Measurements from ENCODE around the gene TOGARAM2.
"Not testable (repeated sequence)": the region's sequence is repeated elsewhere in the genome, so short reads cannot be mapped to it uniquely, and the experiment has no call there.

TOGARAM2 gene

GRCh38 chr2:28975671-28976070, 5.4 kb upstream of the TOGARAM2 start:
- H3K27ac ChIP-seq = peak overlapping the region; percentile 26
- DNase-seq (ENCODE audit: low read depth, low spot score) = no peak

GRCh38 chr2:28976584-28976983, 4.5 kb upstream of the TOGARAM2 start:
- peak; percentile 31 for DNase-seq (ENCODE audit: low read depth, low spot score)
- H3K27ac ChIP-seq = peak overlapping the region; percentile 26

GRCh38 chr2:28977176-28977875, 3.8 kb upstream of the TOGARAM2 start:
- H3K27ac ChIP-seq = peak overlapping the region; percentile 2
- DNase-seq (ENCODE audit: low read depth, low spot score) = no peak

GRCh38 chr2:28978001-28978400, 3.1 kb upstream of the TOGARAM2 start:
- not testable (repeated sequence) for DNase-seq (ENCODE audit: low read depth, low spot score); H3K27ac ChIP-seq

GRCh38 chr2:28978606-28979005, 2.5 kb upstream of the TOGARAM2 start:
- no peak overlapping the region for H3K27ac ChIP-seq
- no peak for DNase-seq (ENCODE audit: low read depth, low spot score)

GRCh38 chr2:28979041-28979440, 2.1 kb upstream of the TOGARAM2 start:
- no peak for DNase-seq (ENCODE audit: low read depth, low spot score)
- no peak overlapping the region for H3K27ac ChIP-seq

- H3K27ac ChIP-seq = no peak overlapping the region
- no peak for DNase-seq (ENCODE audit: low read depth, low spot score)
Measured at GRCh38 chr2:28979576-28980366, 1.3 kb upstream of the TOGARAM2 start.

- no peak overlapping the region for H3K27ac ChIP-seq
- no peak for DNase-seq (ENCODE audit: low read depth, low spot score)
Measured at GRCh38 chr2:28980368-28981015, 606 bp upstream of the TOGARAM2 start.

GRCh38 chr2:28981620-28982376, 700 bp downstream of the TOGARAM2 start:
- no peak for DNase-seq (ENCODE audit: low read depth, low spot score)
- H3K27ac ChIP-seq = no peak overlapping the region

GRCh38 chr2:28982381-28982950, 1.4 kb downstream of the TOGARAM2 start:
- no peak overlapping the region for H3K27ac ChIP-seq
- no peak for DNase-seq (ENCODE audit: low read depth, low spot score)

GRCh38 chr2:28986429-28986828, 5.3 kb downstream of the TOGARAM2 start:
- DNase-seq (ENCODE audit: low read depth, low spot score) = no peak
- H3K27ac ChIP-seq = no peak overlapping the region

GRCh38 chr2:28989973-28990372, 8.9 kb downstream of the TOGARAM2 start:
- no peak for DNase-seq (ENCODE audit: low read depth, low spot score)
- no peak overlapping the region for H3K27ac ChIP-seq

- H3K27ac ChIP-seq = no peak overlapping the region
- no peak for DNase-seq (ENCODE audit: low read depth, low spot score)
Measured at GRCh38 chr2:28990445-28990844, 9.3 kb downstream of the TOGARAM2 start.

GRCh38 chr2:28991021-28991420, 9.9 kb downstream of the TOGARAM2 start:
- H3K27ac ChIP-seq = no peak overlapping the region
- DNase-seq (ENCODE audit: low read depth, low spot score) = no peak

GRCh38 chr2:28991460-28991859, 10.4 kb downstream of the TOGARAM2 start:
- DNase-seq (ENCODE audit: low read depth, low spot score) = no peak
- H3K27ac ChIP-seq = no peak overlapping the region

GRCh38 chr2:28993206-28993960, 12.3 kb downstream of the TOGARAM2 start:
- no peak for DNase-seq (ENCODE audit: low read depth, low spot score)
- H3K27ac ChIP-seq = no peak overlapping the region

GRCh38 chr2:28994074-28994473, 13.0 kb downstream of the TOGARAM2 start:
- no peak for DNase-seq (ENCODE audit: low read depth, low spot score)
- no peak overlapping the region for H3K27ac ChIP-seq

GRCh38 chr2:28994679-28995078, 13.6 kb downstream of the TOGARAM2 start:
- DNase-seq (ENCODE audit: low read depth, low spot score) = no peak
- H3K27ac ChIP-seq = no peak overlapping the region
